Measurements from ENCODE around the gene UMAD1. TPM values are rescaled to one million over a fixed set of nuclear protein-coding genes. Genes with fewer than 3 reads are reported as not detected.
A peak's percentile ranks its signal among the peaks of the same experiment; 100 is the strongest.

Gene UMAD1
- total RNA-seq, 1 donor = 17.0 TPM

- TF ChIP-seq, protein P1, sequence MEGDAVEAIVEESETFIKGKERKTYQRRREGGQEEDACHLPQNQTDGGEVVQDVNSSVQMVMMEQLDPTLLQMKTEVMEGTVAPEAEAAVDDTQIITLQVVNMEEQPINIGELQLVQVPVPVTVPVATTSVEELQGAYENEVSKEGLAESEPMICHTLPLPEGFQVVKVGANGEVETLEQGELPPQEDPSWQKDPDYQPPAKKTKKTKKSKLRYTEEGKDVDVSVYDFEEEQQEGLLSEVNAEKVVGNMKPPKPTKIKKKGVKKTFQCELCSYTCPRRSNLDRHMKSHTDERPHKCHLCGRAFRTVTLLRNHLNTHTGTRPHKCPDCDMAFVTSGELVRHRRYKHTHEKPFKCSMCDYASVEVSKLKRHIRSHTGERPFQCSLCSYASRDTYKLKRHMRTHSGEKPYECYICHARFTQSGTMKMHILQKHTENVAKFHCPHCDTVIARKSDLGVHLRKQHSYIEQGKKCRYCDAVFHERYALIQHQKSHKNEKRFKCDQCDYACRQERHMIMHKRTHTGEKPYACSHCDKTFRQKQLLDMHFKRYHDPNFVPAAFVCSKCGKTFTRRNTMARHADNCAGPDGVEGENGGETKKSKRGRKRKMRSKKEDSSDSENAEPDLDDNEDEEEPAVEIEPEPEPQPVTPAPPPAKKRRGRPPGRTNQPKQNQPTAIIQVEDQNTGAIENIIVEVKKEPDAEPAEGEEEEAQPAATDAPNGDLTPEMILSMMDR (IDR thresholded peaks at IDR 0.05; ENCODE audit: extremely low read depth, low read depth, low read length) = no peak
- no peaks in the 10 kb centered on the region for H3K9me3 ChIP-seq (ENCODE audit: low read depth, low read length)
- H4K20me1 ChIP-seq (ENCODE audit: insufficient read depth, low read length) = no peaks in the 10 kb centered on the region
- no peaks in the 10 kb centered on the region for H3K27me3 ChIP-seq (ENCODE audit: insufficient read depth, low read length)
- no peak overlapping the region for H3K4me2 ChIP-seq (ENCODE audit: insufficient read depth, low read length)
- no peaks in the 10 kb centered on the region for H3K79me2 ChIP-seq (ENCODE audit: insufficient read depth, low read length)
- H3K27ac ChIP-seq (ENCODE audit: low read depth, low read length) = no peak overlapping the region
- peaks cover 23% of the 10 kb centered on the region for H3K4me1 ChIP-seq (ENCODE audit: insufficient read depth, low read length)
- no peaks in the 10 kb centered on the region for H3K36me3 ChIP-seq (ENCODE audit: insufficient read depth, low read length)
- no peak overlapping the region for H3K4me3 ChIP-seq (ENCODE audit: insufficient read depth, low read length)
- DNase-seq (ENCODE audit: insufficient read length, low spot score, missing footprints) = no peak
- no peak overlapping the region for H2AFZ ChIP-seq (ENCODE audit: low read length)
Measured at GRCh38 chr7:7695111-7695817, 54.7 kb downstream of the UMAD1 start.

DNA sequence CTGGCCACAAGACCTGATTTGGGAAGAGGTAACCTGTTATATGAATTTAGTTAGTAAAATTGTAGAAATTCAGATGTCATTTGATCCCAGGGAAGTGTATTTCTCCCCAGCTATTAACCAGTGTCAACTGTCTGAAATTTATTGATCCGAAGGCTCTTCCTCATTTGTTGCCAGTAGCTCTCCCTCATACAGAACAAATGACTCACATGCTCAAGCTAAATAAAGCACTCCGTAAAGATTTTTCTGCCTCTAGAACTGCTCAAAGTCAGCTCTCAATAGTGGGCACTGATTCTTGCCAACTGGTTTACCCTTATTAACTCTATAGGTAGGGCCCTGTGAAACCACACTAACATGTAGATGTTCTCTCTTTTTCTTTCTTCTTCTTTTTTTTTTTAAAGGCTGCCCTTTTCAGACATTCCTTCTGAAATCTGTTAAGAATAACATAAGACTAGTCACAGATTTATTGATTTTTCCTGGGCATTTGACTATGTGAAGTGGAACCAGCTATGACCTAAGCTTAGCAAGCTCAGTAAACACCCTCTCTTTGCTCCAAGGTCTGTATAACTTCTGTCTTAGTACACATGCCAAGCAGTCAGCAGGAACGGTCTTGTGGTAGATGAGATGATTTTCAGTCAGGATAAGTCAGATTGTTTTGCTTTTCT is 56.0 kb downstream of the UMAD1 start:
- DNase-seq (ENCODE audit: insufficient read length, low spot score, missing footprints) = no peak
- Histone ChIP-seq H3K27me3 (ENCODE audit: insufficient read depth, low read length) (no peaks in the 10 kb centered on the region), H3K79me2 (ENCODE audit: insufficient read depth, low read length) (no peaks in the 10 kb centered on the region), H3K4me2 (ENCODE audit: insufficient read depth, low read length) (peak overlapping the region; percentile 62), H4K20me1 (ENCODE audit: insufficient read depth, low read length) (no peaks in the 10 kb centered on the region), H2AFZ (ENCODE audit: low read length) (peak overlapping the region; percentile 61), H3K9me3 (ENCODE audit: low read depth, low read length) (no peaks in the 10 kb centered on the region), H3K4me3 (ENCODE audit: insufficient read depth, low read length) (peak overlapping the region; percentile 37), H3K4me1 (ENCODE audit: insufficient read depth, low read length) (peaks cover 23% of the 10 kb centered on the region), H3K27ac (ENCODE audit: low read depth, low read length) (peak overlapping the region; percentile 66), H3K36me3 (ENCODE audit: insufficient read depth, low read length) (no peaks in the 10 kb centered on the region)
- TF ChIP-seq, protein P1 (IDR thresholded peaks at IDR 0.05; ENCODE audit: extremely low read depth, low read depth, low read length) = no peak

- H3K27me3 ChIP-seq (ENCODE audit: insufficient read depth, low read length) = no peaks in the 10 kb centered on the region
- H3K4me1 ChIP-seq (ENCODE audit: insufficient read depth, low read length) = peaks cover 23% of the 10 kb centered on the region
- no peaks in the 10 kb centered on the region for H3K79me2 ChIP-seq (ENCODE audit: insufficient read depth, low read length)
- H3K36me3 ChIP-seq (ENCODE audit: insufficient read depth, low read length) = no peaks in the 10 kb centered on the region
- H3K4me2 ChIP-seq (ENCODE audit: insufficient read depth, low read length) = no peak overlapping the region
- no peaks in the 10 kb centered on the region for H4K20me1 ChIP-seq (ENCODE audit: insufficient read depth, low read length)
- TF ChIP-seq, protein P1 (IDR thresholded peaks at IDR 0.05; ENCODE audit: extremely low read depth, low read depth, low read length) = no peak
- H3K27ac ChIP-seq (ENCODE audit: low read depth, low read length) = no peak overlapping the region
- H3K9me3 ChIP-seq (ENCODE audit: low read depth, low read length) = no peaks in the 10 kb centered on the region
- no peak for DNase-seq (ENCODE audit: insufficient read length, low spot score, missing footprints)
- H2AFZ ChIP-seq (ENCODE audit: low read length) = no peak overlapping the region
- H3K4me3 ChIP-seq (ENCODE audit: insufficient read depth, low read length) = no peak overlapping the region
Measured at GRCh38 chr7:7698930-7699329, 58.4 kb downstream of the UMAD1 start.

- TF ChIP-seq, protein P1 (IDR thresholded peaks at IDR 0.05; ENCODE audit: extremely low read depth, low read depth, low read length) = no peak
- no peaks in the 10 kb centered on the region for H4K20me1 ChIP-seq (ENCODE audit: insufficient read depth, low read length)
- H2AFZ ChIP-seq (ENCODE audit: low read length) = no peak overlapping the region
- H3K27ac ChIP-seq (ENCODE audit: low read depth, low read length) = no peak overlapping the region
- H3K4me1 ChIP-seq (ENCODE audit: insufficient read depth, low read length) = peaks cover 19% of the 10 kb centered on the region
- no peaks in the 10 kb centered on the region for H3K36me3 ChIP-seq (ENCODE audit: insufficient read depth, low read length)
- H3K9me3 ChIP-seq (ENCODE audit: low read depth, low read length) = no peaks in the 10 kb centered on the region
- H3K79me2 ChIP-seq (ENCODE audit: insufficient read depth, low read length) = no peaks in the 10 kb centered on the region
- no peaks in the 10 kb centered on the region for H3K27me3 ChIP-seq (ENCODE audit: insufficient read depth, low read length)
- no peak for DNase-seq (ENCODE audit: insufficient read length, low spot score, missing footprints)
- no peak overlapping the region for H3K4me3 ChIP-seq (ENCODE audit: insufficient read depth, low read length)
- H3K4me2 ChIP-seq (ENCODE audit: insufficient read depth, low read length) = peak overlapping the region; percentile 37
Measured at GRCh38 chr7:7699380-7699779, 58.8 kb downstream of the UMAD1 start.
